Measurements from ENCODE around the gene DCAF12. TPM values are rescaled to one million over a fixed set of nuclear protein-coding genes. Genes with fewer than 3 reads are reported as not detected.
A peak's percentile ranks its signal among the peaks of the same experiment; 100 is the strongest.

Gene DCAF12
- total RNA-seq, 1 experiment from 2014 or later: 27.0 TPM

DNA sequence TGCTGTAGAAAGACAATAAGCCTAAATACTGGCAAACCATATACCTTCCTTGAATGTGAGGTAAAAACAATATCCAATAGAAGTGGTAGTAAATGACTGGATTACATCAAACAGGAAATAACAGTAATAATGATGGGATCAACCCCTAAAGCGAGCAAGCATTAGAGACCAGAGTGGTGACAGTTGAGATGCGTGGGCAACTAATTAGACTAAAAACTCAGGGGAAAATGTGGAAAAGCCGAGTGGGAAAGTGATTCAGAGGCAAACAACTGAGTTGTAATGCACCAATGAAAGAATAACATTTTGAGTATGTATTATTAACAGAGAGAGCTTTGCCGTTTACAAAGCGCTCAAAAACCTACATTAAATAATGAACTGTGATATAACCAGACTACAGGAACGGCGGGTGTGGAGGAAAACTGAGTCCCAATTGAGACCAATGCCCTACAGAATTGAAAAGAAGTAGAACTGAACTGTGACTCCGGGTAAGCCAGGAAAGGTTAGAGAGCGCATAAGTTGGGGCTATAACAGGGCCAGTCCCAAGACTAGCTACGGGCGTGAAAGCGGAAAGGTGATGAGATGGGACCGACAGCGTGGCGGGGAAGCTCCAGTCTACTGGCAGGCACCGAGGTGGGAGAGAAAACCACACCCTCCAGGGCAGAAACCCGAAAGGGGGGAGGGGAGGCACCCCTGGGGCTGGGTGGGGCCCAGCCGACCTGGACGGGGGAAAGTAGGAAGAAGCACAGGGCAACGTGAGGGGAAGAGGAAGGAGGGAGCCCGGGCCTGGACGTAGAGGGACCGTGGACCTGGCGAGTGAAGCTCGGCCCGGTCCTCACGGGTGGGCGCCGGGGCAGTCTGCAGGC is 78.4 kb downstream of the DCAF12 start:
- 0 out of 2 replicates have a peak, but pooled peaks cover 2% of the 10 kb centered on the region for H3K36me3 Mint-ChIP-seq
- TF ChIP-seq RORB (CRISPR knock-in tag; IDR thresholded peaks at IDR 0.05) (no peak), SMAD3 (CRISPR knock-in tag; IDR thresholded peaks at IDR 0.05; ENCODE audit: borderline replicate concordance) (no peak), GRHL2 (CRISPR knock-in tag; IDR thresholded peaks at IDR 0.05; ENCODE audit: insufficient replicate concordance, severe bottlenecking) (no peak)
- TF ChIP-seq, protein P1, sequence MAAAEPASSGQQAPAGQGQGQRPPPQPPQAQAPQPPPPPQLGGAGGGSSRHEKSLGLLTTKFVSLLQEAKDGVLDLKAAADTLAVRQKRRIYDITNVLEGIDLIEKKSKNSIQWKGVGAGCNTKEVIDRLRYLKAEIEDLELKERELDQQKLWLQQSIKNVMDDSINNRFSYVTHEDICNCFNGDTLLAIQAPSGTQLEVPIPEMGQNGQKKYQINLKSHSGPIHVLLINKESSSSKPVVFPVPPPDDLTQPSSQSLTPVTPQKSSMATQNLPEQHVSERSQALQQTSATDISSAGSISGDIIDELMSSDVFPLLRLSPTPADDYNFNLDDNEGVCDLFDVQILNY (CRISPR knock-in tag; IDR thresholded peaks at IDR 0.05): no peak
- TF ChIP-seq, protein P2, sequence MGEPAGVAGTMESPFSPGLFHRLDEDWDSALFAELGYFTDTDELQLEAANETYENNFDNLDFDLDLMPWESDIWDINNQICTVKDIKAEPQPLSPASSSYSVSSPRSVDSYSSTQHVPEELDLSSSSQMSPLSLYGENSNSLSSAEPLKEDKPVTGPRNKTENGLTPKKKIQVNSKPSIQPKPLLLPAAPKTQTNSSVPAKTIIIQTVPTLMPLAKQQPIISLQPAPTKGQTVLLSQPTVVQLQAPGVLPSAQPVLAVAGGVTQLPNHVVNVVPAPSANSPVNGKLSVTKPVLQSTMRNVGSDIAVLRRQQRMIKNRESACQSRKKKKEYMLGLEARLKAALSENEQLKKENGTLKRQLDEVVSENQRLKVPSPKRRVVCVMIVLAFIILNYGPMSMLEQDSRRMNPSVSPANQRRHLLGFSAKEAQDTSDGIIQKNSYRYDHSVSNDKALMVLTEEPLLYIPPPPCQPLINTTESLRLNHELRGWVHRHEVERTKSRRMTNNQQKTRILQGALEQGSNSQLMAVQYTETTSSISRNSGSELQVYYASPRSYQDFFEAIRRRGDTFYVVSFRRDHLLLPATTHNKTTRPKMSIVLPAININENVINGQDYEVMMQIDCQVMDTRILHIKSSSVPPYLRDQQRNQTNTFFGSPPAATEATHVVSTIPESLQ (CRISPR knock-in tag; IDR thresholded peaks at IDR 0.05): no peak
- DNase-seq (ENCODE audit: low spot score) (peak; percentile 48), ATAC-seq (peak; percentile 6)
- ChIA-PET CTCF (interaction anchor here (0.9 to 1.1 kb wide), 2 partner anchors 25 to 204 kb away, joined by 3 to 4 read pairs; no protein-coding TSS in a partner anchor), POLR2A (interaction anchor here (1.0 to 2.8 kb wide), 3 partner anchors 25 to 134 kb away, joined by 3 to 15 read pairs (median 8); partner anchors contain the start of gene UBAP1)
- H3K27me3 Mint-ChIP-seq (ENCODE audit: low read depth): no peaks in the 10 kb centered on the region; the same call in 1 of the 2 replicates
- H3K4me1 Mint-ChIP-seq: peaks cover 34% of the 10 kb centered on the region
- H3K9me3 Mint-ChIP-seq: no peaks in the 10 kb centered on the region
- peak overlapping the region; percentile 100 for H3K27ac Mint-ChIP-seq
- H3K4me3 Mint-ChIP-seq: peak overlapping the region; percentile 99

DNA sequence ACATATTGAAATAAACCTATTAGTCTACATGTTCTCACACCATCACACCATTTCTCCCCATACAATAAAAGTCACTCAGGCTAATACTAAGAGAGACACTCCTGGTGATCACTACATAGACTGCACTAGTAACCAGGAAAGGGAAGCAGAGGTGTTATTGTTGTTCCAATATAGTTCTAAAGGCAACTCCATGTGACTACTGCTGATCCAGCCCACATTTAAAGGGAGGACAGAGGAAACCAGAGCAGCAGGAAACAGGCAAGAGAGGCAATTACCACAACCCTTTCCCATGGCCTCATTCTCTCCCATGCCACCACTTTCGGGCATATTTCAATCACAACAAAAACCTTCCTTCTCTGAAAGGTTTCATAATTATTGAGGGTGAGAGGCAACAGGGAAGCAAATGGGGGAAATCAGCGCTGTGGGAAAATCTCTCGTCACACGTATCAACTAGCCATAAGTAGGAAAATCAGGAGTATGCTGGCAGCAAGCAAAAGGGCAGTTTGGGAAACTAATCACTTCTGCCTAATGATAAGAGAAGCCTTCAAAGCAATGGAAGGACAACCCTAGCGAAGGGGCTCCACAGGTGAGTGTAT is 79.6 kb downstream of the DCAF12 start:
- CTCF ChIA-PET: no interaction called here
- no peaks in the 10 kb centered on the region; the same call in 1 of the 2 replicates for H3K27me3 Mint-ChIP-seq (ENCODE audit: low read depth)
- TF ChIP-seq ZNF423 (CRISPR knock-in tag; IDR thresholded peaks at IDR 0.05): no peak
- TF ChIP-seq GRHL2 (CRISPR knock-in tag; IDR thresholded peaks at IDR 0.05; ENCODE audit: insufficient replicate concordance, severe bottlenecking): no peak
- TF ChIP-seq, protein P3, sequence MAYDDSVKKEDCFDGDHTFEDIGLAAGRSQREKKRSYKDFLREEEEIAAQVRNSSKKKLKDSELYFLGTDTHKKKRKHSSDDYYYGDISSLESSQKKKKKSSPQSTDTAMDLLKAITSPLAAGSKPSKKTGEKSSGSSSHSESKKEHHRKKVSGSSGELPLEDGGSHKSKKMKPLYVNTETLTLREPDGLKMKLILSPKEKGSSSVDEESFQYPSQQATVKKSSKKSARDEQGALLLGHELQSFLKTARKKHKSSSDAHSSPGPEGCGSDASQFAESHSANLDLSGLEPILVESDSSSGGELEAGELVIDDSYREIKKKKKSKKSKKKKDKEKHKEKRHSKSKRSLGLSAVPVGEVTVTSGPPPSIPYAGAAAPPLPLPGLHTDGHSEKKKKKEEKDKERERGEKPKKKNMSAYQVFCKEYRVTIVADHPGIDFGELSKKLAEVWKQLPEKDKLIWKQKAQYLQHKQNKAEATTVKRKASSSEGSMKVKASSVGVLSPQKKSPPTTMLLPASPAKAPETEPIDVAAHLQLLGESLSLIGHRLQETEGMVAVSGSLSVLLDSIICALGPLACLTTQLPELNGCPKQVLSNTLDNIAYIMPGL (CRISPR knock-in tag; IDR thresholded peaks at IDR 0.05): no peak
- DNase-seq (ENCODE audit: low spot score) (no peak), ATAC-seq (no peak)
- peaks cover 34% of the 10 kb centered on the region for H3K4me1 Mint-ChIP-seq
- H3K27ac Mint-ChIP-seq: peak overlapping the region; percentile 61
- peak overlapping the region; percentile 99 for H3K4me3 Mint-ChIP-seq
- peaks cover 2% of the 10 kb centered on the region; the same call in 1 of the 2 replicates for H3K36me3 Mint-ChIP-seq
- H3K9me3 Mint-ChIP-seq: no peaks in the 10 kb centered on the region
- POLR2A ChIA-PET: no interaction called here

DNA sequence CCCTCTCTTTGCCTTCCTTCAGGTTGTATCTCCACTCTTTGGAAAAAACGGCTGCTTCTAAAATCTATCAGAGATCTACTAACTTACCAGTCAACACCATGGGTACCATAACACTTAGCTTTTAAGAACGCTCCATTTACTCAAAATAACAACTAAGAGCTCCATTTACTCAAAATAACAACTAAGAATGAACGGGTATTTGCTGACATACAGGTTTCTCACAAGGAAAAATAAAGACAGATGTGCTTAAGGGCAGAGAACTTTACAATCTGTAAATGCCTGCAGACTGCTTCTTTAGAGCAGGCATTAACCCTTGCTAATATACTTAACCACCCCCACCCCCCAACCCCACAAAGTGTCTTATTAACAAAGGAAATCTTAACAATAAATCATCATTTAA is 80.6 kb downstream of the DCAF12 start:
- Mint-ChIP-seq H3K4me3 (no peak overlapping the region), H3K27me3 (ENCODE audit: low read depth) (no peaks in the 10 kb centered on the region), H3K36me3 (peaks cover 9% of the 10 kb centered on the region), H3K4me1 (peaks cover 34% of the 10 kb centered on the region), H3K27ac (peak overlapping the region; percentile 89), H3K9me3 (no peaks in the 10 kb centered on the region; the same call in 1 of the 2 replicates)
- no peak for DNase-seq (ENCODE audit: low spot score)
- POLR2A ChIA-PET: interaction anchor here (0.7 kb wide), 1 partner anchor 99 kb away, joined by 3 read pairs; no protein-coding TSS in a partner anchor
- no peak for TF ChIP-seq NFE2L1 (CRISPR knock-in tag; IDR thresholded peaks at IDR 0.05)
- TF ChIP-seq ZNF138 (CRISPR knock-in tag; conservative IDR thresholded peaks at IDR 0.05): no peak
- no peak for TF ChIP-seq ZNF219 (CRISPR knock-in tag; IDR thresholded peaks at IDR 0.05; ENCODE audit: borderline replicate concordance)
- TF ChIP-seq ZBTB21 (CRISPR knock-in tag; IDR thresholded peaks at IDR 0.05; ENCODE audit: borderline replicate concordance): no peak
- no peak for TF ChIP-seq NFATC4 (CRISPR knock-in tag; IDR thresholded peaks at IDR 0.05)
- TF ChIP-seq, protein P4, sequence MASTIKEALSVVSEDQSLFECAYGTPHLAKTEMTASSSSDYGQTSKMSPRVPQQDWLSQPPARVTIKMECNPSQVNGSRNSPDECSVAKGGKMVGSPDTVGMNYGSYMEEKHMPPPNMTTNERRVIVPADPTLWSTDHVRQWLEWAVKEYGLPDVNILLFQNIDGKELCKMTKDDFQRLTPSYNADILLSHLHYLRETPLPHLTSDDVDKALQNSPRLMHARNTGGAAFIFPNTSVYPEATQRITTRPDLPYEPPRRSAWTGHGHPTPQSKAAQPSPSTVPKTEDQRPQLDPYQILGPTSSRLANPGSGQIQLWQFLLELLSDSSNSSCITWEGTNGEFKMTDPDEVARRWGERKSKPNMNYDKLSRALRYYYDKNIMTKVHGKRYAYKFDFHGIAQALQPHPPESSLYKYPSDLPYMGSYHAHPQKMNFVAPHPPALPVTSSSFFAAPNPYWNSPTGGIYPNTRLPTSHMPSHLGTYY (CRISPR knock-in tag; IDR thresholded peaks at IDR 0.05): no peak
- TF ChIP-seq, protein P5, sequence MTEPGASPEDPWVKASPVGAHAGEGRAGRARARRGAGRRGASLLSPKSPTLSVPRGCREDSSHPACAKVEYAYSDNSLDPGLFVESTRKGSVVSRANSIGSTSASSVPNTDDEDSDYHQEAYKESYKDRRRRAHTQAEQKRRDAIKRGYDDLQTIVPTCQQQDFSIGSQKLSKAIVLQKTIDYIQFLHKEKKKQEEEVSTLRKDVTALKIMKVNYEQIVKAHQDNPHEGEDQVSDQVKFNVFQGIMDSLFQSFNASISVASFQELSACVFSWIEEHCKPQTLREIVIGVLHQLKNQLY (CRISPR knock-in tag; IDR thresholded peaks at IDR 0.05): no peak
- TF ChIP-seq, protein P6, sequence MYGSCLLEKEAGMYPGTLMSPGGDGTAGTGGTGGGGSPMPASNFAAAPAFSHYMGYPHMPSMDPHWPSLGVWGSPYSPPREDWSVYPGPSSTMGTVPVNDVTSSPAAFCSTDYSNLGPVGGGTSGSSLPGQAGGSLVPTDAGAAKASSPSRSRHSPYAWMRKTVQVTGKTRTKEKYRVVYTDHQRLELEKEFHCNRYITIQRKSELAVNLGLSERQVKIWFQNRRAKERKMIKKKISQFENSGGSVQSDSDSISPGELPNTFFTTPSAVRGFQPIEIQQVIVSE (CRISPR knock-in tag; IDR thresholded peaks at IDR 0.05; ENCODE audit: borderline replicate concordance): no peak
- no peak for TF ChIP-seq ATF1 (CRISPR knock-in tag; IDR thresholded peaks at IDR 0.05)
- TF ChIP-seq TP53 (CRISPR knock-in tag; IDR thresholded peaks at IDR 0.05): no peak
- TF ChIP-seq NR1H2 (CRISPR knock-in tag; IDR thresholded peaks at IDR 0.05): no peak
- TF ChIP-seq TEAD4 (CRISPR knock-in tag; IDR thresholded peaks at IDR 0.05): no peak
- TF ChIP-seq, protein P7, sequence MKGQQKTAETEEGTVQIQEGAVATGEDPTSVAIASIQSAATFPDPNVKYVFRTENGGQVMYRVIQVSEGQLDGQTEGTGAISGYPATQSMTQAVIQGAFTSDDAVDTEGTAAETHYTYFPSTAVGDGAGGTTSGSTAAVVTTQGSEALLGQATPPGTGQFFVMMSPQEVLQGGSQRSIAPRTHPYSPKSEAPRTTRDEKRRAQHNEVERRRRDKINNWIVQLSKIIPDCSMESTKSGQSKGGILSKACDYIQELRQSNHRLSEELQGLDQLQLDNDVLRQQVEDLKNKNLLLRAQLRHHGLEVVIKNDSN (CRISPR knock-in tag; IDR thresholded peaks at IDR 0.05): no peak
- CTCF ChIA-PET: interaction anchor here (0.7 kb wide), 1 partner anchor 28 kb away, joined by 3 read pairs; no protein-coding TSS in a partner anchor
- ATAC-seq: no peak

Data from WTC11 (cell line).